HG03039 (cell line): Measurements from ENCODE around the gene SENP2.
"Not testable (repeated sequence)": the region's sequence is repeated elsewhere in the genome, so short reads cannot be mapped to it uniquely, and the experiment has no call there.

Source experiments
- ATAC-seq: cut with Tn5 transposase; IDR thresholded peaks from one replicate; pipeline ENCODE4 v1.9.1; 2021; ENCODE audit warnings: mild to moderate bottlenecking, moderate library complexity; ENCODE audit not compliant: unreplicated experiment

Gene SENP2

DNA sequence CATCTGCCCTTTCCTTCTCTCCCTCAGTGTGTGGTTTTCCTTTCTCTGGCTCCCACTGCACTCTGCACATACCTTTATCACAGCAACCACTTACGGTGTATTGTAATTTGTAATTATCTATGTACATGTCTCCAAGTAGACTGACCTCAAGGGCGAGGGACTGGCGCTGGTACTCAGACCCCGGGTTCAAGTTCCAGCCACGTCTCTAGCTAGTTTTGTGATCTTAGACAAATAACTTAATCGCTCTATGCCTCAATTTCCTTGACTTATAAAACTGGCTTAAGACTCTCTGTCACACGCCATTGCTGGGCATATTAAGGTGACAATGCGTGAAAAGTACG lies 607 bp upstream of the SENP2 start:
- ATAC-seq, result no peak

DNA sequence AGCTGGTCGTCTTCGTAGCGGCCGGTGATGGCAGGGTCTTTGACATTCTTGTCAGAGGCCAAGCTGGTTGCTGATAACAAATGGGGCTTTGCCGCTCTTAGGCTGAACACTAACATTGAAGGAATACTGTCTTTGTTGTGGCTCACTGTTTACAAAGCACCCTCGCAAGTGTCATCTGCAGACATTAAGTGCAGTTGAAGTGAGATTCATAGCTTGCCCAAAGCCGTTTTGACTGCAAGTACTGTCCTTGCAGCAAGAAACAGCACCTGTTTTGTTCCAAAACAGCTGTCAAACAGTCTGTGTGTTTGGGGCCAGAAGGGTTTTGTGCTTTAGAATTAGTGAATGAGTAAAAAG lies 568 bp downstream of the SENP2 start:
- ATAC-seq, result no peak

DNA sequence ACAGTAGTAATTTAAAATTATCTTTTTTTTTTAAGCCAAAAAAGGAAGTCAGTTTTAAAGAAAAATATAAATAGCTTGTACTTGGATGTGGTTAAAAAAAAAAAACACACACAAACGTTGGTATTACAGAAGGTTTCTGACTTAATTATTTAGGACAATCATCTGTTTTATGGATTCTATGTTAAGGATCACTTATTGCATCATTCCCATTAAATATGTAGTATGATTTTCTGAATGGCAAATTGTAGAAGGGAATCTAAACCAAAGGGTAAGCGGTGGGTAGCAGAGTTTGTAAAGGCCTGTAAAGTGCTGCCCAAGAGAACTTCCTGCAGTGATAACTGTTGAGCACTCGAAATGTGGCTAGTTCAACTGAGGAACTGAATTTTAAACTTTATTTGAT lies 8.0 kb downstream of the SENP2 start:
- ATAC-seq, result no peak

DNA sequence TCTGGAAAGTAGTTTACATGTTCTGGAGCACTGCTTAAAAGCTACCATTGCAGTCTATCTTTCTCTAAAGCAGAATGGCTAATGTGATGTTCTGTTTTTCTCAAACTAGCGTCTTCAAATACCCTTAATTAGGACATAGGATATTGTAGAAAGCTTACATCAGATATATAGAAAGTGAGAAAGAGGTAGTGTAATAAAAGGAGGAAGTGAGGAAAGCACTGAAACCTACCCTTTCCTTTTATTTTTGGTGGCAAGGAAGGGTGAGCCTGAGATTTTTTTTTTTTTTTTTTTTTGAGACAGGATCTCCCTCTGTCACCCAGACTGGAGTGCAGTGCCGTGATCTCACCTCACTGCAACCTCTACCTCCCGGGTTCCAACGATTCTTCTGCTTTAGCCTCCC lies 9.4 kb downstream of the SENP2 start:
- no peak for ATAC-seq

DNA sequence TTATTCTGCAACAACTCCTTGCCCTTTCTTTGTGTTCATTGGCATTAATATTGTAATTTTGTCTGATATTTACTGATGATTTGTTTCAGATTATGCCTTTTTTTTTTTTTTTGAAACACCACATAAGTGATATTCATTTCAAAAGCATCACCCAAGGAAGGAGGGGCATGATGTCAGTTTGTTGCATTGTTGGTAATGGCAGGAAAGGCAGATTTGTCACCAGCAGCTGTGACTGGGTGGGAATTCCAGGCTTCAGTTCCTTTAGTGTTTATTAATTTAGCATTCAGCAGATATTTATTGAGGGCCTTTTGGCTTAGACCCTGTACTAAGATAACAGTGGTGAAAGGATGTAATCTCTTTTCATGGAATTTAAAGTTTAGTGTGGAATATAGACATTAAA lies 19.5 kb downstream of the SENP2 start:
- ATAC-seq, result no peak

DNA sequence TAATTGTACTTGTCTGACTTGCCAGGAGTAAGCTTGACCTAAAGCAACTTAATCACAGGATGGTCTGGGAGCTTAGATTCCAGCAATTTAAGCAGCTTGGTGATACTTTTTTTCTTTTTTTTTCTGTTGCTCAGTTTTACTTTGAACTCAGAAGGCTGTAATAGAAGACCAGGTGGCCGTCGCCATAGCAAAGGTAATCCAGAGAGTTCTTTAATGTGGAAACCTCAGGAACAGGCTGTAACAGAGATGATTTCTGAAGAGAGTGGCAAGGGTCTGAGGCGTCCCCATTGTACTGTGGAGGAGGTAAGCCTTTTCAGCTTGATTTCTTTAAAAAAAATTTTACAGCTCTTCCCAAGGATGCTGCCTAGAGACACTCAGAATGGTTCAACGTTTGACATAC lies 20.1 kb downstream of the SENP2 start:
- ATAC-seq, result no peak

DNA sequence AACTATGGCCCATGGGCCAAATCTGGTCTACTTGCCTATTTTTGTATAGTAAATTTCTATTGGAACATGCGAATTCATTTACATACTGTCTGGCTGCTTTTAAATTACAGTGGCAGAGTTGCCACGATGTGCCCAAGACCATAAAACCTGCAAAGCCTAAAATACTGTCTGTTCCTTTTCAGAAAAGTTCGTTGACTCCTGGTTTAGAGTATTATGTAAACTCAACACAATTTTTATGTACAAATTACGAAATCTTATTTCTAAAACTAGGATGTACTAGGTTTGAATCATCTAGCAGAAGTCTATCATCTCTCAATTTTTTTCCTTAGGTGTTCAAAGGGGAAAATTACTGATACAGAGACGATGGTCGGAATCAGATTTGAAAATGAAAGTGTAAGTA lies 26.9 kb downstream of the SENP2 start:
- no peak for ATAC-seq

DNA sequence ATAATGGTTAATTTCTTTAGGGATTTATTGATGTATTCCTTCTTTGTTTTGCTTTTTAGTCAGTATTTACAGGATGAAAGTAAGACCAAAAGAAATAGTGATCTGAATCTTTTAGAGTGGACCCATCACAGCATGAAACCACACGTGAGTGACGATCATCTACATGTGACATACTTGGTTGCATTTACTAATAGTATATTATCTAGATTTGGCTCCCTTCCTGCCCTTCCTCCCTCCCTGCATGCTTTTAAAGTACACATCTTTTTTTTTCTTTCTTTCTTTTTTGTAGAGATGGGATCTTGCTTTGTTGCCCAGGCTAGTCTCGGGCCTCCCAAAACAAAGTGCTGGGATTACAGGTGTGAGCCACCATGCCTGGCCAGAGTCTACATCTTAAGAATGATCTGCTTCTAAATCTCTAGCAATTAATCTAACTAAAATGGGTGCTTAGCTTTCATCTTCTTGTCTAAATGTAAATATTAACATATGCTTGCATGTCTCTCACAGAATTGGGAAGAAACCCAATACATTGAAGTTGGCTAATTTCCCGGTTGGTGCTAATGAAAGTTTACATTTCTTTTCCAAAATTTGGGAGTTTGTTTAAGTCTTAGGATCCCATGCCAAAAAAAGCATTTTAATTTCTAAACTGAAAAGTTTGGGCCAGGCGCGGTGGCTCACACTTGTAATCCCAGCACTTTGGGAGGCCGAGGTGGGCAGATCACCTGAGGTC lies 38.0 kb downstream of the SENP2 start:
- no peak for ATAC-seq

DNA sequence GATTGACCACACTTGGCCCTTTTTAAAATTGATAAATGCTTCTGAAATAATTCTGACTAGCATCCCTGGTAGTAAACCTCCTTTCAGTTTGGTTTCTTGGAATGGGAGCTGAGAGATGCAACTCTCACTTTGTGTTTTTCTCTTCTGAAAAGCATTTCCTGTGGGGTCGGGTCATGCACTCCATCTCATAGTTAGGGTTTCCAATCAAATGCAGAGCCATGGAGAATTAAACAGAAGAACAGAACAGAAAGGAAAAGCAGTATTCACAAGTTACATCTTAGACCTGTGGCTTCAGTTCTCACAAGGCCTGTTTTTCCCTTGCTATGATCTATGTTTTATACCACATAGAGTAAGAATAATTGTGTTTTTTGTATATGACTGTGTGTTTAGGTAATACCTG lies 39.7 kb downstream of the SENP2 start:
- no peak for ATAC-seq

DNA sequence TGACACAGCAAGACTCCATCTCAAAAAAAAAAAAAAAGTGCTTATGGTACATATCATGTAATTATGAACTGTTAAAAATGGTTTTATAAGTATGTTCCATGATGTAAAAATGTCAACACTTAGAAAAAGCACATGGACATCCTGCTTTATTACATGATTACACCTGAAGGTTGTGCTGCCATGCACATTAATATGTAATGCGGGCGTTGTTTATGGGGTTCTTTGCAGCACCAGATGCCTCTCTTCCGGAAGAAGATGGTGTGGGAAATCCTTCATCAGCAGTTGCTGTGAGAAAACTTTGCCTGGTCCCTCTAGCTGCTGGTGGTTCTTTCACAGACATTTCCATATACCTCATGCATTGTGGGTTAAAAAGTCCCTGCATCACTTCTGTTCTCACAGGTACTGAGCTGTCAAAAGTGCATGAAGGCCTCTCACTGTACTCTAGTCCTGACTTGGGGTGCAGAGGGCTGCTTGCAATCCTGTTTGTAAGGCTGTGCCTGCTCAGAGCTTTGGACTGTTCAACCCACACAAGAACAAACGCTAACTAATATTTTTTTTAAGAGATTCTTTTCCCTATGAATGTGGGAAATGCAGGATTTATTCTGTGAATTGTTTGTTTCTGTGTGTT lies 43.6 kb downstream of the SENP2 start:
- ATAC-seq, result no peak

DNA sequence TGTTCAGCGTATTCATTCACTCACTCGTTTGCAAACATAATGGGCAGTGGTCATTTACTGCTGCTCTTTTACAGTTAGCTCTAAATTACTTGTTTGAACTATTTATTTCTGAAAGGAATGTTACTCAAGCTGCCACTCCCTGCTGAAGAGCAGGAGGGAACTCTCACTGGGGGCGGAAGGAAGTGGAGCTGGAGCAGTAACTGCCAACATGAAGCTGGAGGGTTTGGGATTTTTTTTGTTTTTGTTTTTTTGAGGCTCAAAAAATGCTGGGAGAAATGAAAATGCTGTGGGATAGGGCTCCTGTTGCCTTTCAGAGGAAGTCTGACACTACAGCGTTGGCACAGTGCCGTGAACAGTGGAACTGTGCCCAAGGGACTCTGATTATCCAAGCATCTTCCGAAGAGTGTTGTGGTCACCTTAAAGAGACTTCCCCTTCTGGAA lies 44.1 kb downstream of the SENP2 start:
- no peak for ATAC-seq

DNA sequence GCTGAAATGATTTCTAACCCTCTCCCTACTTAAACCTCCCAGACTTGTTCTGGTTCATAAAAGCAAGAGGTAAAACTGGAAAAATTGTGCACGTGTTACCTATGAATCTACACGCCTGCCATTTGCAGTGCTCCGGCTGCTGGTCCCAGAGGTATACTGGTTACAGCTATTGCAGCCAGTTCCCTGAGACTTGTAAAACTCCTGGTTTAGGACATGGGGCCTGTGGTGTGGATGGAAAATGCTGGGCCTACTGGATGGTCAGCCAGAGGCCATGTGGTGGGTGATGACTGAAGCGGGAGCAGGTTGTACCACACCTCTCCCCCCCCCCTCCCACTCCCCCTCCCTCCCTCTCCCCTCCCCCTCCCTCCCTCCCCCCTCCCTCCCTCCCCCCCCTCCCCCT lies 45.0 kb downstream of the SENP2 start:
- ATAC-seq, result no peak

DNA sequence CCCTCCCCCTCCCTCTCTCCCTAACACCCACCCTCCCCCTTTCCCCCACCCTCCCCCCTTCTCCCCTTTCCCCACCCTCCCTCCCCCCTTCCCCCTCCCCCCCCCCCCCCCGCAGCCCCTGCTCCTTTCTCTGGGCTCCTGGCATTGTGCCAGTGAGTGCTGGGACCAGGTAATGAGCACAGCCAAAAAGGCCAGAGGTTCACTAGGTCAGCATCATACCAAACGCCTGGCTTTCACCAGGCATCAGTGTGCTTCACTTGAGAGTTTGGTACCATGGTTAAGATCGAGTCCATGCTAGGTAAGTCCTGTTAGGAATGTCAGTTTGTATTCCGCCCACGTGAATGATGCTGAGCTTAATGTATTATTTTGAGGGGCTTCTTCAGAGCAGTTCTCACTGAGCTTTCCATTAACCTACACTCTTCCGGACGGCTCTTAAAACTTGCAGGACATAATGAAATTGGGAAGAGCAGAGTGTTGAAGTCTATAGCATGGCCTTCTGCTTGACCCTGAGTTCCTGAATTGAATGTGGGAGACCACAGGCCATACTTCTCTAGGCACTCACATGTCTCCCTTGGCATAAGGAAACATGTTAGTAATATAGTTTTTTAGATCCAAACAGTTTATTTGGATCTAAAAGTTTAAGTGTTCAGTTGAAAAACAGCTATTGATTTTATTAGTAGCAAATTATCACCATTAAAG lies 45.6 kb downstream of the SENP2 start:
- ATAC-seq, result no peak

DNA sequence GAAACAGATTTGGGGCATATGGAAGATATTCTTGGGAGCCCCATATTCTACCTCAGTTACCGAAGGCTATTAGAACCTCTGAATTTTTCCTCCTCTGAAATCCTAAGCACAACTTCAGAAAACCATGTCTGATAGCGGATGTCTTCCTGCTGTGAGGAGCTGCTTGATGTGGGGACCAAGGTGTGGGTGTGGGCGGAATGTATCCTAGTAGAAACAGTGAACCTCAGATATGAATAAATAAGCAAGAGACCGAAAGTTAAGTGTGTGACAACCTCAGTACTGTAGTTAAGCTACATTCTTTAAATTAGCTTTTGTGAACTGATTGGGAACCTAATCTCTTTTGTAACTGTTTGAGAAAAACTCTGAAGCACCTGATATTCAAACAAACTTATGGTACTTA lies 46.9 kb downstream of the SENP2 start:
- no peak for ATAC-seq

DNA sequence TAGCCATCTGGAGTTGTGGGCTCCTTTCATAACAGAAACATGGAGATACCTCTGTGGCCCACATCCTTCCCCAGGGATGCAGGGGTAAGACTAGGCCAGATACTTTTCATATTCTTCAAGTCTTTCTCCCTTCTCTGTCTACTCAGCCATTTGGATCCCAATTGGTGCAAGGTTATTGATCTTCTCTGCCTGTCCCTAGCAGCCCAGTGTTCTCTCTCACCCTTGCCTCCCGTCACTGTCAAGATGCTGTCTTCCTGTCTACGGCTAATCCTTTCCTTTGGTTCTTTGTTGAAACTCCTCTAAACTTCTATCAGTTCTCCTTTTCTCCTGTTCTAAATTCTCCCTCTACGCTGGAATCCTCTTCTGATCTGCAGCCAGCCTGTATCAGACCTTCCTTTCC lies 51.3 kb downstream of the SENP2 start:
- ATAC-seq, result no peak

DNA sequence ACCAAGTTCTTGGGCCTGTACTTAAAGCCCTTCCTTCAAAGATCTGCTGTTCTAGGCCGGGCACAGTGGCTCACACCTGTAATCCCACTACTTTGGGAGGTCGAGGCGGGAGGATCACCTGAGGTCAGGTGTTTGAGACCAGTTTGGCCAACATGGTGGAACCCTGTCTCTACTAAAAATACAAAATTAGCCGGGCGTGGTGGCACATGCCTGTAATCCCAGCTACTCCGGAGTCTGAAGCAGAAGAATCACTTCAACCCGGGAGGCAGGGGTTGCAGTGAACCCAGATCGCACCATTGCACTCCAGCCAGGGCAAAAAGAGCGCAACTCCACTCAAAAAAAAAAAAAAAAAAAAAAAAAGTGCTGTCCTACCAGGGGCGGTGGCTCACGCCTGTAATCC lies 52.6 kb downstream of the SENP2 start:
- ATAC-seq, result not testable (repeated sequence)

DNA sequence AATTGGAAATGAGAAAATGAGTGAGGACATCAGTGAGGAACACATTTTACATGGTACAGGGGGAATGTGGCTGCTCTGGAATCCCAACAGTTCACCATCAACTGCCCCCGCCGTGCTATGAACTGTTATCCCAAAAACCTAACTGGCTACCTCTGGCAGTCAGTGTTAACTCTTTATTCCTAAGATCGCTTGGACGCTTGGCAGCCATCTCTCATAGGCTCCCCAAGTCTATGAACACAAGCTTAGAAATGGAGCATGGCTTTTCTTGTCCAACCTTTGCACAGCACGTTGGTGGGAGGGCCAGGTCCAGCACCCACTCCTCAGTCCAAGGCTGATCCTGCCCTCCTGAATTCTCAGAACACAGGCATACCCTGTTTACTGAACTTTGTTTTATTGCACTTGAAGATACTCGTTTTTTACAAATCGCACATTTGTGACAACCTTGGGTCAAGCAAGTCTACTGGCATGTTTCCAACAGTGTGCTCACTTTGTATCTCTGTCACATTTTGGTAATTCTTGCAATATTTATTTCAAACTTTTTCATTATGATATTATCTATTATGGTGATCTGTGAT lies 53.6 kb downstream of the SENP2 start:
- no peak for ATAC-seq

DNA sequence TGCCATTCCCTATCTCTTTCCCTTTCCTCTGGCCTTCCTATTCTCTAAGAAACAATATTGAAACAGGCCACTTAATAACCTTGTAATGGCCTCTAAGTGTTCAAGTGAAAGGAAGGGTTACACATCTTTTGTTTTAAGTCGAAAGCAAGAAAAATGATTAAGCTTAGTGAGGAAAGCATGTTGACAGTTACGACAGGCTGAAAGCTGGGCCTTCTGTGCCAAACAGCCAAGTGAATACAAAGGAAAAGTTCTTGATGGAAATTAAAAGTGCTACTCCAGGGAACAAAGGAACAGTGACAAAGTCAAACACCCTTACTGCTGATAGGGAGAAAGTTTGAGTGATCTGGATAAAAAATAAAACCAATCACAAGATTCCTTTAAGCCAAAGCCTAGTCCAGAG lies 54.2 kb downstream of the SENP2 start:
- ATAC-seq, result no peak

DNA sequence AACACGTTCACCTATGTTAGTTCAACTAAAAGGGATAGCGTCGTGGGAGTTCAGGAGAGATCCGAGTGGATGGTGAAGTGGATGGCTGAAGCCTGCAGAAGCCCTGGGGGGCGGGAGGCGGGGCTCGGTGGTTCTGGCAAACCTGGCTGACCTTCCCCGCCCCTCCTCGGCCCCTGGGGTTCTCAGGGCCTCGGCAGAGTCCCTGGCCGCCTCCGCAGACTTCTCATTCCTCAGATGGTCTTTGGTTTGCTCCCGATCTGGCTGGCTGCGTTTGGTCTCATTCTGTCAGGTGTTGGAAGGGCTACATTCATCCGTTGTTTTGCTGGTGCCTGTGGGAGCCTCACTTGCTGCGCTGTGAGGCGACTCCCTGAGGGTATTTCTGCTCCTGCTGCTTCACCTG lies 59.1 kb downstream of the SENP2 start:
- ATAC-seq, result not testable (repeated sequence)

DNA sequence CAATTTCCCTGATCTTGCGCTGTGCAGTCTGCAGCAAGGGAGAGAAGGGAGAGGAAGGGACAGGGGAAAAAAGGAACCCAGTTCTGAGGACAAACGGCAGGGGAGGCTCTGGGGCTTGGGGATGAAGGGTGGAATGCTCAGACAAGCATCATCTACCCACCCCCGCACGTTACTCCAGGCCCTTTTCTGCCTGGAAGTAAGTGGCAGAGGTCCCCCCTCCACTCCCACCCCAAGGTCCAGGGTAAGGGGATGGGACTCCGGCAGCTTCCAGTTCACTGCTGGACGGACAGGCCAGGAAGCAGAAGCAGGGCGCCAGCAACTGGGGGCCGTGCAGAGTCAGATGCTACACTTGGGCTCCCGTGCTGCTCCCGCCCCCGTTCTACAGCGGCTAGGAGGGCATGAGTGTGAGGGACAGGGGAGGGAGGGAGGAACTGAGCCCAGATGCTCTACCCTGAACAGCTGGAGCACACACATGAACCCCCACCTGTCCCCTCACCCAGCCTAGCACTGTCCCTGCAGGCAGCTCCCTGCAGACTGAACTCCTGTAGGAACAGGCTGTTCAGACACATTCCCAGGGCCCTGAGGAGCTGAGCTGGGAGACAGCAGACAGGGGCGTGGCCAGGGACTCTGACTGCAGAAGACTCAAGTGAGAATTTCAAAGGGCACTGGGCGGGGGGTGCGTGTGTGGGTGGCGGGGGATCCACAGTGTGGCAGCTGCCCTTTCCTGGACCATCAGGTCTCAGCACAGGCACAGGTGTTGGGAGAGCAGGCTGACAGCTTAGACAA lies 59.7 kb downstream of the SENP2 start:
- no peak for ATAC-seq

DNA sequence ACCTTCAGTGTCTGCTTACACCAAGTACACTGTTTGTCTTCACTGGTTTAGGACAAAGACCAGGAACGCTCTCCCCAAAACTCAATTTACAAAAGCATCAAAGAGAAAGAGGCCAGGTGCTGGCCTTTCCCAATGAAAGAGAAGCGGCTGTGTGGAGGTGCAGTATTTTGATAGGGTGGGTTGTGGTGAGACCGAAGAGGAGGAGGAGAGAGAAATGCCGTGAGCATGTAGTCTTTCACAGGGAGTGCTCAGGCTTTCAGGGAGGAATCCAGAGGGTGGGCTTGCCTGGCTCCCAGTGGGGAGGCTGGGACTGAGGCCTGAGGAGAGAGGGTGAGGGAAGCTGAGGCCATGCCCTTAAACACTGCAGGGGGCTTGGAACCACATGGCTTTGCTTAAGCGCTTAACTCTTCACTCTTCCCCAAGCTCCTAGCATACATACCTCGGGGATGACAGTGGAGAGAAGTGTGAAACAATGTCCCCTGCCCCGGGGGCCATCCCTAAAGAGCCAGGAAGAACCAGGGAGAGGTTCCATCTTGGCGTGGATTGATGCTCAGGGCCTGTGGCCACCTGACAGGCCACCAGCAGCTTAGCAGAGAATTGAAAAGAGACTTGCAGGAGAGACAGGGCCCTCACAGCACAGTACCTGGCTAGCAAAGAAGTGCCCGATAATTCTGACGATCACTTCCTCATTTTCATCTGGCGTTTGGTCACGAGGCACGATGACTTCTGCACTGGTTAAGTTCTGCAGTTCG lies 60.5 kb downstream of the SENP2 start:
- ATAC-seq, result no peak
